ENCODE results near the gene PRTG. TPM values are rescaled to one million over a fixed set of nuclear protein-coding genes. Genes with fewer than 3 reads are reported as not detected.

The PRTG gene
- total RNA-seq, 6 experiments from 2014 or later, result 0.06 to 0.22 (median 0.12) TPM

GRCh38 chr15:55707518-55707917, 35.4 kb downstream of the PRTG start:
- no peaks in the 10 kb centered on the region for H3K36me3 ChIP-seq
- no peak for DNase-seq
- no peaks in the 10 kb centered on the region for H3K9me3 ChIP-seq
- no peak for ATAC-seq
- WGBS (ENCODE audit: insufficient coverage, low coverage, low lambda C conversion rate, missing lambda C conversion rate), result 84% methylated on average over 3 of the region's 3 CpGs
- intact Hi-C loops (cut with DNase I), result no loop called here
- H3K4me1 ChIP-seq, result no peaks in the 10 kb centered on the region
- no peak overlapping the region for H3K27ac ChIP-seq
- no peaks in the 10 kb centered on the region for H3K27me3 ChIP-seq
- H3K4me3 ChIP-seq, result no peak overlapping the region
- TF ChIP-seq POLR2A (IDR thresholded peaks at IDR 0.05) (no peak), CTCF (IDR thresholded peaks at IDR 0.05) (no peak)

- no peaks in the 10 kb centered on the region for H3K4me1 ChIP-seq
- H3K27me3 ChIP-seq, result no peaks in the 10 kb centered on the region
- no peak overlapping the region for H3K27ac ChIP-seq
- no peaks in the 10 kb centered on the region for H3K36me3 ChIP-seq
- WGBS (ENCODE audit: insufficient coverage, low coverage, low lambda C conversion rate, missing lambda C conversion rate), result 41% methylated on average over 2 of the region's 2 CpGs
- H3K4me3 ChIP-seq, result no peak overlapping the region
- no peaks in the 10 kb centered on the region for H3K9me3 ChIP-seq
- ATAC-seq, result no peak
- intact Hi-C loops (cut with DNase I), result no loop called here
- TF ChIP-seq CTCF (IDR thresholded peaks at IDR 0.05) (no peak), POLR2A (IDR thresholded peaks at IDR 0.05) (no peak)
- DNase-seq, result no peak
These were observed 39.1 kb downstream of the PRTG start for GRCh38 chr15:55703873-55704301.

- Histone ChIP-seq H3K9me3 (no peaks in the 10 kb centered on the region), H3K36me3 (no peaks in the 10 kb centered on the region), H3K27ac (no peak overlapping the region), H3K4me3 (no peak overlapping the region), H3K4me1 (no peaks in the 10 kb centered on the region), H3K27me3 (no peaks in the 10 kb centered on the region)
- no peak for TF ChIP-seq CTCF (IDR thresholded peaks at IDR 0.05)
- TF ChIP-seq POLR2A (IDR thresholded peaks at IDR 0.05), result no peak
- DNase-seq (no peak), ATAC-seq (no peak)
- intact Hi-C loops (cut with DNase I), result no loop called here
- 100% methylated on average over 1 of the region's 6 CpGs for WGBS (ENCODE audit: insufficient coverage, low coverage, low lambda C conversion rate, missing lambda C conversion rate)
These were observed 42.1 kb downstream of the PRTG start for GRCh38 chr15:55700876-55701275.

- intact Hi-C loops (cut with DNase I), result no loop called here
- ATAC-seq, result no peak
- H3K4me1 ChIP-seq, result no peaks in the 10 kb centered on the region
- H3K36me3 ChIP-seq, result no peaks in the 10 kb centered on the region
- H3K27me3 ChIP-seq, result no peaks in the 10 kb centered on the region
- H3K9me3 ChIP-seq, result no peaks in the 10 kb centered on the region
- no peak overlapping the region for H3K27ac ChIP-seq
- DNase-seq, result no peak
- WGBS (ENCODE audit: insufficient coverage, low coverage, low lambda C conversion rate, missing lambda C conversion rate), result 87% methylated on average over 3 of the region's 4 CpGs
- TF ChIP-seq CTCF (IDR thresholded peaks at IDR 0.05) (no peak), POLR2A (IDR thresholded peaks at IDR 0.05) (no peak)
- H3K4me3 ChIP-seq, result no peak overlapping the region
These were observed 44.3 kb downstream of the PRTG start for GRCh38 chr15:55698653-55699052.

GRCh38 chr15:55696221-55696620, 46.7 kb downstream of the PRTG start:
- no peaks in the 10 kb centered on the region for H3K9me3 ChIP-seq
- DNase-seq, result no peak
- intact Hi-C loops (cut with DNase I), result no loop called here
- no peak overlapping the region for H3K27ac ChIP-seq
- 72% methylated on average over 3 of the region's 3 CpGs for WGBS (ENCODE audit: insufficient coverage, low coverage, low lambda C conversion rate, missing lambda C conversion rate)
- H3K4me1 ChIP-seq, result no peaks in the 10 kb centered on the region
- no peaks in the 10 kb centered on the region for H3K27me3 ChIP-seq
- no peak overlapping the region for H3K4me3 ChIP-seq
- H3K36me3 ChIP-seq, result no peaks in the 10 kb centered on the region
- no peak for ATAC-seq
- TF ChIP-seq POLR2A (IDR thresholded peaks at IDR 0.05) (no peak), CTCF (IDR thresholded peaks at IDR 0.05) (no peak)
